ENCODE data around the gene DUS1L. TPM values are rescaled to one million over a fixed set of nuclear protein-coding genes. Genes with fewer than 3 reads are reported as not detected.

Gene DUS1L
- total and polyA plus RNA-seq, 9 donors = 15.0 to 72.4 (median 62.5) TPM

DNA sequence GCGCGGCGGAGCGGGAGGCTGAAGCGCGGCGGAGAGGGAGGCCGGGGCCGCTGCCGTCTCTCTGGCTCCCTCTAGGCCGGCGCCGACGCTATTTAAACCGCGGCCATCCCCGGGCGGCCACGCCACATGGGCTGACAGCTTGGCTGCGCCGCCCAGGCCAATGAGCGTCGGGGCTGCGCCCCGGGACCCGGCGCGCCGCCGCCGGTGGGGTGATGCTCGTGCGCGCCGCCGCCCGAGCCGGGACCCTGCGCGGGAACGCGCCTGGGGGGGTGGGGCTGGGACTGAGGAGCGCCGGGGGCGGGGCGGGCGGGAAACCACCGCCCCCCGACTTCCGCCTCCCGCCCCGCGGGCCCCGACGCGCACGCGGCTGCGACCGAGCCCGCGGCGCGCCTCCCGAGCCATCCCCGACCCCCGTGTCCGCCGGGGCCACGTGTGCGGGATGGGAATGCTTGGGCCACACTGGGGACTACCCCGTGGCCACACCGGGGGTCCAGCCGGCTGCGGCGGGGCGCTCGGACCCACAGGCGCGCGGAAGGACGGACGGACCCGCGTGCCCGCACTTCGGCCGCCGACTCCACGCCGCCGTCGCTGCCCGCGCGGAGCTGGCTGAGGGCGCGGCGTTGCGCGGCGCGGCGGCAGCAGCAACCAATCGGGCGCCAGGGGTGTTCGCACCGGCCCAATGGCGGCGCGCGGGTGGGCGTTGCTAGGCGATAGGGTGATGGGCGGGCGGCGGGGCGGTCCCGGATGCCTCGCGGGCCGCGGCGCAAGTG, 32.8 kb upstream of the DUS1L start, which contains the start of gene FASN:
Gene FASN, minus strand, starts transcription at position 68 of the 770 bp plus-strand sequence. CDS start 1,791 bp downstream, outside the sequence.
- peak; percentile 94 to 97 (median 96) for DNase-seq
- intact Hi-C loops (cut with DNase I) = no loop called here
- H3K36me3 ChIP-seq = no peaks in the 10 kb centered on the region
- TF ChIP-seq, protein P1, sequence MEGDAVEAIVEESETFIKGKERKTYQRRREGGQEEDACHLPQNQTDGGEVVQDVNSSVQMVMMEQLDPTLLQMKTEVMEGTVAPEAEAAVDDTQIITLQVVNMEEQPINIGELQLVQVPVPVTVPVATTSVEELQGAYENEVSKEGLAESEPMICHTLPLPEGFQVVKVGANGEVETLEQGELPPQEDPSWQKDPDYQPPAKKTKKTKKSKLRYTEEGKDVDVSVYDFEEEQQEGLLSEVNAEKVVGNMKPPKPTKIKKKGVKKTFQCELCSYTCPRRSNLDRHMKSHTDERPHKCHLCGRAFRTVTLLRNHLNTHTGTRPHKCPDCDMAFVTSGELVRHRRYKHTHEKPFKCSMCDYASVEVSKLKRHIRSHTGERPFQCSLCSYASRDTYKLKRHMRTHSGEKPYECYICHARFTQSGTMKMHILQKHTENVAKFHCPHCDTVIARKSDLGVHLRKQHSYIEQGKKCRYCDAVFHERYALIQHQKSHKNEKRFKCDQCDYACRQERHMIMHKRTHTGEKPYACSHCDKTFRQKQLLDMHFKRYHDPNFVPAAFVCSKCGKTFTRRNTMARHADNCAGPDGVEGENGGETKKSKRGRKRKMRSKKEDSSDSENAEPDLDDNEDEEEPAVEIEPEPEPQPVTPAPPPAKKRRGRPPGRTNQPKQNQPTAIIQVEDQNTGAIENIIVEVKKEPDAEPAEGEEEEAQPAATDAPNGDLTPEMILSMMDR (IDR thresholded peaks at IDR 0.05) = peak in 2 of 3 donors; percentile 59 to 67
- TF ChIP-seq EP300 (IDR thresholded peaks at IDR 0.05) (no peak), POLR2A (IDR thresholded peaks at IDR 0.05) (peak; percentile 85)
- H3K9me3 ChIP-seq = no peaks in the 10 kb centered on the region
- H3K4me3 ChIP-seq = peak within 1 kb of the TSS; percentile 72
- peak within 1 kb of the TSS; percentile 96 to 98 for H3K27ac ChIP-seq
- H3K4me1 ChIP-seq (ENCODE audit: insufficient read depth) = peaks cover 8% of the 10 kb centered on the region
- 0 to 1% (median 1%) methylated on average over 13 to 122 of the region's 124 CpGs for WGBS, 3 donors
- H3K27me3 ChIP-seq = no peaks in the 10 kb centered on the region

DNA sequence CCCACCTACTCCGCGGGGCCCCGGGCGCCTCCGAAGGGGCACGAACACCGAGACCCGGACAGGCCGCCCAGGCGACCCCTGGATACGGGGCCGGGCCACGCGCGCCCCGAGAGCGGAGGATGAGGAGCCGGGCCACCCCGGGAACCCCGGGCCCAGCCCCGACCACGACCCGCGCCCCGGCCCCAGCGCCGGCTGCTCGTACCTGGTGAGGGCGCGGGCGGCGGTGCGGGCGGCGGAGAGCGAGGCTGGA, 32.2 kb upstream of the DUS1L start:
- Histone ChIP-seq H3K9me3 (no peaks in the 10 kb centered on the region), H3K4me1 (ENCODE audit: insufficient read depth) (peaks cover 8% of the 10 kb centered on the region), H3K4me3 (peak overlapping the region; percentile 72), H3K27me3 (no peaks in the 10 kb centered on the region), H3K27ac (peak overlapping the region; percentile 96 to 98), H3K36me3 (no peaks in the 10 kb centered on the region)
- DNase-seq = no peak
- intact Hi-C loops (cut with DNase I) = no loop called here
- WGBS, 3 donors = 0 to 1% (median 1%) methylated on average over 17 to 36 of the region's 36 CpGs
- TF ChIP-seq POLR2A (IDR thresholded peaks at IDR 0.05) = no peak
- TF ChIP-seq, protein P1 (IDR thresholded peaks at IDR 0.05) = no peak

DNA sequence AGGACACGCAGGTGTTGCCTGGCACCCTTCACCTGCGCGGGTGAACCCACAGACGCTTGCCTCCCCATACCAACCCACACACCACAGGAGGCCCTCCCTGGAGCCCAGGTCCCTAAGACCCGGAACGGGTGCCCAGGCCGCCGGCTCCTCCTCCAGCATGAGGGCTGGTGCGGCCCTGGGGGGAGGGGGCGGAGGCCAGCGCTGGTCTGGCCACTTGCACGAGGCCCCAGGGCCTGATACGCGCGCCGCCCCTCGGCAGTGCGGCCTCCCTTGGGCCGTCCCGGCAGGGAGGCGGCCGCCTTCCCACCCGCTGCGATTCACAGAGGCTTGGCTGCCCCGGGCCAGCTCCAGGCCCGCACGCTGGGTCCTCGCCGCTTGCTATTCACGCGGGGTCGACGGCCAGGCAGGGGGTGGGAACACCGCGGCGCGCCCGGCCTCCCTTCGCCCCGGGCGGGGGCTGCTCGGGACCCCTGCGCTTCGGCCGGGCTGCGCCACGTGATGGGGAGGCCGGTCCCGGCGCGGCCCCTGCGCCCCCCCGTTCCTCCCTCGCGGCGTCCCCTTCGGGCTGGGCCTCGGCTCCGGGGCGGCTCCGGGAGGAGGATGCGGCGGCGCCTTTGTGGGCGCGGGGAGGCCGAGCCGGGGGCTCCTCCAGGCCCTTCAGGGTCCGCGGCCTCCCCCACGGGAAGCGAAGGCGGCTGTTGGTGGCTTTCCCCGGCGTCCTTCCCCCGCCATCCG, 31.7 kb upstream of the DUS1L start:
- intact Hi-C loops (cut with DNase I) = no loop called here

DNA sequence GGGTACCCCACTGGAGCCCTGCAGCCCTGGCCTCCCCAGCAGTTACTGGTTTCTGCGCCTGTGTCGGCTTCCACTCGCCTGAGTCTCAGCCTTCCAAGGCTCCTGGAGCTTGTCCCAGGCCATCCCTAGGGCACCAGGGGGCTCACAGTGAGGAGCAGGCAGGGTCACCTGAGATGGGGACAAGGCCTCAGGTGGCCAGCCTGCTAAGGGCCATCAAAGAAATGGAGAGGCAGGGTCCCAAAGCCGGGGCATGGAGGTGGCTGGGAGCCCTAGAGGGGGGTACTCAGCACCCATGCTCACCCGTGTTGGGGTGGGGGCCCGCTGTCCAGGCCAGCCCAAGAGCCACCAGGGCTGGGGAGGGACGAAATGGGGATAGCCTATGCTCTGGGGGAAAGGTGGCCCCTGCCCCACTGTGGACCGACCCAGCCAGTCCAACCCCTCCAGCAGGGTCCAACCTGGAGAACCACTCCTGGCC, 31.1 kb upstream of the DUS1L start:
- WGBS, 3 donors = 43 to 58% (median 45%) methylated on average over 6 to 8 of the region's 8 CpGs

More for the DNA sequence above, 31.7 kb upstream of the DUS1L start:
- H3K27me3 ChIP-seq = no peaks in the 10 kb centered on the region
- H3K36me3 ChIP-seq = no peaks in the 10 kb centered on the region
- peaks cover 8% of the 10 kb centered on the region for H3K4me1 ChIP-seq (ENCODE audit: insufficient read depth)
- TF ChIP-seq, protein P1 (IDR thresholded peaks at IDR 0.05) = peak in 1 of 3 donors; percentile 9
- TF ChIP-seq POLR2A (IDR thresholded peaks at IDR 0.05) = no peak
- H3K27ac ChIP-seq = peak overlapping the region; percentile 96 to 98
- H3K9me3 ChIP-seq = no peaks in the 10 kb centered on the region
- H3K4me3 ChIP-seq = peak overlapping the region; percentile 72
- WGBS, 3 donors = 1 to 3% (median 1%) methylated on average over 37 to 77 of the region's 77 CpGs
- peak; percentile 37 to 74 (median 64) for DNase-seq

More for the DNA sequence above, 31.1 kb upstream of the DUS1L start:
- peak overlapping the region in 1 of 2 donors; percentile 98 for H3K27ac ChIP-seq
- intact Hi-C loops (cut with DNase I) = no loop called here
- no peaks in the 10 kb centered on the region for H3K27me3 ChIP-seq
- TF ChIP-seq, protein P1 (IDR thresholded peaks at IDR 0.05) = no peak
- TF ChIP-seq EP300 (IDR thresholded peaks at IDR 0.05) (no peak), POLR2A (IDR thresholded peaks at IDR 0.05) (no peak)
- H3K4me3 ChIP-seq = peak overlapping the region; percentile 72
- H3K36me3 ChIP-seq = no peaks in the 10 kb centered on the region
- DNase-seq = peak in 1 of 5 donors; percentile 11
- H3K4me1 ChIP-seq (ENCODE audit: insufficient read depth) = peaks cover 8% of the 10 kb centered on the region
- H3K9me3 ChIP-seq = no peaks in the 10 kb centered on the region
